Activated CD4-positive, alpha-beta T cell treated with anti-CD3 and anti-CD28 coated beads for 36 hours (primary cell): Measurements from ENCODE around the gene ADPRH. TPM values are rescaled to one million over a fixed set of nuclear protein-coding genes. Genes with fewer than 3 reads are reported as not detected.
"Not testable (repeated sequence)": the region's sequence is repeated elsewhere in the genome, so short reads cannot be mapped to it uniquely, and the experiment has no call there.

ENCODE experiments used
- ATAC-seq: fragments of 200-7000 bp; cut with Tn5 transposase; one replicate; pipeline ENCODE4 v1.10.0; 2021; ENCODE audit warnings: mild to moderate bottlenecking, moderate library complexity
- CTCF ChIA-PET: fragments of 350-600 bp; sonication (Branson Sonifier 250); formaldehyde crosslinking; loops from one replicate; lab custom pipeline; 2021; ENCODE audit warnings: antibody characterized with exemption; lab: Charles Lee
- POLR2A ChIA-PET: fragments of 350-600 bp; sonication (Branson Sonifier 250); formaldehyde crosslinking; loops from one replicate; lab custom pipeline; 2021; ENCODE audit warnings: antibody characterized with exemption, inconsistent platforms; lab: Charles Lee
- DNase-seq: peaks from one replicate; pipeline ENCODE4 v3.0.0-alpha.2; 2020
- H3K27ac Mint-ChIP-seq: one replicate; pipeline ENCODE4 v1.8.0; 2021; ENCODE audit warnings: mixed read lengths
- H3K27me3 Mint-ChIP-seq: one replicate; pipeline ENCODE4 v1.8.0; 2021; ENCODE audit warnings: mixed read lengths
- H3K36me3 Mint-ChIP-seq: one replicate; pipeline ENCODE4 v1.8.0; 2021; ENCODE audit warnings: low read depth, mixed read lengths
- H3K4me1 Mint-ChIP-seq: one replicate; pipeline ENCODE4 v1.8.0; 2021; ENCODE audit warnings: mixed read lengths
- H3K4me3 Mint-ChIP-seq: one replicate; pipeline ENCODE4 v1.8.0; 2021; ENCODE audit warnings: mild to moderate bottlenecking, moderate library complexity, mixed read lengths
- H3K9me3 Mint-ChIP-seq: one replicate; pipeline ENCODE4 v1.8.0; 2021; ENCODE audit warnings: low read depth, mixed read lengths
- intact Hi-C, 2 experiments: fragments of 100-400 bp; cut with DNase I in 1 of 2; cut with micrococcal nuclease in 1 of 2; formaldehyde crosslinking; loops; one replicate each; pipeline versions ENCODE4 v1.14.2 to v1.15.1; 2022 to 2024; cut with DNase I, micrococcal nuclease
- total RNA-seq, 2 experiments: library from RNA; stranded (reverse); gene quantifications; one replicate each; pipeline ENCODE4 v1.2.3, GENCODE V29; 2021

ADPRH gene
- total RNA-seq, 2 experiments from 2014 or later, result 2.5 to 3.5 TPM

GRCh38 chr3:119560160-119560559 lies 19.1 kb upstream of the ADPRH start:
- POLR2A ChIA-PET, result no interaction called here
- peaks cover 13% of the 10 kb centered on the region for H3K4me1 Mint-ChIP-seq
- no peak for ATAC-seq
- CTCF ChIA-PET, result interaction anchor here (0.5 to 1.0 kb wide), 5 partner anchors 10 to 124 kb away, joined by 3 to 4 read pairs (median 3); no protein-coding TSS in a partner anchor
- no peaks in the 10 kb centered on the region for H3K27me3 Mint-ChIP-seq
- H3K36me3 Mint-ChIP-seq, result no peaks in the 10 kb centered on the region
- intact Hi-C loops, result loop anchor here in 1 of 2 experiments (5.0 kb wide), 1 partner anchor 117 kb away; the partner anchor contains the start of gene COX17
- no peaks in the 10 kb centered on the region for H3K9me3 Mint-ChIP-seq
- H3K27ac Mint-ChIP-seq, result no peak overlapping the region
- no peak for DNase-seq
- no peak overlapping the region for H3K4me3 Mint-ChIP-seq

- H3K9me3 Mint-ChIP-seq, result no peaks in the 10 kb centered on the region
- peak; percentile 62 for DNase-seq
- intact Hi-C loops, result loop anchor here in 1 of 2 experiments (5.0 kb wide), 1 partner anchor 115 kb away; the partner anchor contains the start of gene COX17
- ChIA-PET POLR2A (no interaction called here), CTCF (no interaction called here)
- peak; percentile 78 for ATAC-seq
- H3K27me3 Mint-ChIP-seq, result no peaks in the 10 kb centered on the region
- peaks cover 13% of the 10 kb centered on the region for H3K4me1 Mint-ChIP-seq
- peak overlapping the region; percentile 10 for H3K4me3 Mint-ChIP-seq
- H3K36me3 Mint-ChIP-seq, result no peaks in the 10 kb centered on the region
- peak overlapping the region; percentile 77 for H3K27ac Mint-ChIP-seq
Observed at GRCh38 chr3:119562307-119562961, 16.9 kb upstream of the ADPRH start.

GRCh38 chr3:119563334-119563733 lies 16.0 kb upstream of the ADPRH start:
- H3K36me3 Mint-ChIP-seq, CTCF ChIA-PET, H3K27ac Mint-ChIP-seq, DNase-seq, H3K9me3 Mint-ChIP-seq, POLR2A ChIA-PET, H3K4me3 Mint-ChIP-seq, ATAC-seq, H3K27me3 Mint-ChIP-seq: not testable (repeated sequence)
- intact Hi-C loops, result loop anchor here in 1 of 2 experiments (5.0 kb wide), 1 partner anchor 114 kb away; the partner anchor contains the start of gene COX17
- peaks cover 13% of the 10 kb centered on the region for H3K4me1 Mint-ChIP-seq

- intact Hi-C loops, result no loop called here
- Mint-ChIP-seq H3K4me3 (no peak overlapping the region), H3K27ac (no peak overlapping the region), H3K27me3 (peaks cover 8% of the 10 kb centered on the region), H3K4me1 (no peaks in the 10 kb centered on the region), H3K36me3 (no peaks in the 10 kb centered on the region), H3K9me3 (no peaks in the 10 kb centered on the region)
- POLR2A ChIA-PET, result no interaction called here
- ATAC-seq, result no peak
- CTCF ChIA-PET, result no interaction called here
- DNase-seq, result no peak
Observed at GRCh38 chr3:119569156-119569555, 10.1 kb upstream of the ADPRH start.

- POLR2A ChIA-PET, result no interaction called here
- DNase-seq, result no peak
- CTCF ChIA-PET, result no interaction called here
- intact Hi-C loops, result no loop called here
- no peaks in the 10 kb centered on the region for H3K9me3 Mint-ChIP-seq
- no peak overlapping the region for H3K27ac Mint-ChIP-seq
- no peaks in the 10 kb centered on the region for H3K4me1 Mint-ChIP-seq
- H3K36me3 Mint-ChIP-seq, result no peaks in the 10 kb centered on the region
- H3K27me3 Mint-ChIP-seq, result peaks cover 8% of the 10 kb centered on the region
- H3K4me3 Mint-ChIP-seq, result no peak overlapping the region
- no peak for ATAC-seq
Observed at GRCh38 chr3:119570229-119570628, 9.1 kb upstream of the ADPRH start.

- CTCF ChIA-PET, result interaction anchor here (1.7 kb wide), 1 partner anchor 12 kb away, joined by 4 read pairs; the partner anchor contains the start of gene CD80
Observed at GRCh38 chr3:119571230-119571629, 8.1 kb upstream of the ADPRH start.

GRCh38 chr3:119571688-119572087 lies 7.6 kb upstream of the ADPRH start:
- POLR2A ChIA-PET, result no interaction called here
- CTCF ChIA-PET, result interaction anchor here (1.7 kb wide), 1 partner anchor 13 kb away, joined by 4 read pairs; the partner anchor contains the start of gene CD80

More at GRCh38 chr3:119571230-119571629, 8.1 kb upstream of the ADPRH start:
- Mint-ChIP-seq H3K9me3 (no peaks in the 10 kb centered on the region), H3K4me1 (no peaks in the 10 kb centered on the region), H3K27ac (no peak overlapping the region), H3K27me3 (peaks cover 8% of the 10 kb centered on the region), H3K36me3 (no peaks in the 10 kb centered on the region), H3K4me3 (no peak overlapping the region)
- intact Hi-C loops, result no loop called here
- ATAC-seq, result no peak
- POLR2A ChIA-PET, result no interaction called here
- no peak for DNase-seq

GRCh38 chr3:119575507-119575906 lies 3.8 kb upstream of the ADPRH start:
- intact Hi-C loops, result no loop called here
- Mint-ChIP-seq H3K36me3 (no peaks in the 10 kb centered on the region), H3K27ac (no peak overlapping the region), H3K4me1 (peaks cover 9% of the 10 kb centered on the region), H3K27me3 (peaks cover 9% of the 10 kb centered on the region), H3K4me3 (no peak overlapping the region), H3K9me3 (no peaks in the 10 kb centered on the region)
- ATAC-seq (no peak), DNase-seq (no peak)
- POLR2A ChIA-PET, result no interaction called here
- CTCF ChIA-PET, result no interaction called here

More at GRCh38 chr3:119571688-119572087, 7.6 kb upstream of the ADPRH start:
- intact Hi-C loops, result no loop called here
- no peak for DNase-seq
- Mint-ChIP-seq H3K4me1 (no peaks in the 10 kb centered on the region), H3K4me3 (no peak overlapping the region), H3K9me3 (no peaks in the 10 kb centered on the region), H3K27ac (no peak overlapping the region), H3K36me3 (no peaks in the 10 kb centered on the region), H3K27me3 (peaks cover 8% of the 10 kb centered on the region)
- no peak for ATAC-seq

- intact Hi-C loops, result loop anchor here in 1 of 2 experiments (5.0 kb wide), 1 partner anchor 97 kb away; the partner anchor contains the start of gene COX17
- Mint-ChIP-seq H3K4me3 (peak overlapping the region; percentile 79), H3K36me3 (no peaks in the 10 kb centered on the region), H3K4me1 (peaks cover 17% of the 10 kb centered on the region), H3K27ac (peak overlapping the region; percentile 87), H3K9me3 (no peaks in the 10 kb centered on the region), H3K27me3 (peaks cover 4% of the 10 kb centered on the region)
- ChIA-PET CTCF (interaction anchor here (2.1 kb wide), 1 partner anchor 11 kb away, joined by 6 read pairs; no protein-coding TSS in a partner anchor), POLR2A (no interaction called here)
- DNase-seq (peak; percentile 30), ATAC-seq (peak; percentile 31)
Observed at GRCh38 chr3:119580067-119580760, 922 bp downstream of the ADPRH start.

GRCh38 chr3:119582178-119582577 lies 2.9 kb downstream of the ADPRH start:
- H3K9me3 Mint-ChIP-seq, result no peaks in the 10 kb centered on the region
- ChIA-PET CTCF (interaction anchor here (0.6 to 1.5 kb wide), 2 partner anchors 54 to 71 kb away, joined by 3 to 4 read pairs; no protein-coding TSS in a partner anchor), POLR2A (no interaction called here)
- H3K27ac Mint-ChIP-seq, result peak overlapping the region; percentile 7
- intact Hi-C loops, result loop anchor here in 1 of 2 experiments (1.0 to 5.0 kb wide), 2 partner anchors 57 to 95 kb away; partner anchors contain the start of gene COX17
- ATAC-seq (peak; percentile 83), DNase-seq (peak; percentile 62)
- no peak overlapping the region for H3K4me3 Mint-ChIP-seq
- H3K36me3 Mint-ChIP-seq, result no peaks in the 10 kb centered on the region
- H3K4me1 Mint-ChIP-seq, result peaks cover 17% of the 10 kb centered on the region
- H3K27me3 Mint-ChIP-seq, result peaks cover 4% of the 10 kb centered on the region

- Mint-ChIP-seq H3K27ac (no peak overlapping the region), H3K4me3 (no peak overlapping the region), H3K4me1 (peaks cover 17% of the 10 kb centered on the region), H3K36me3 (no peaks in the 10 kb centered on the region), H3K9me3 (no peaks in the 10 kb centered on the region), H3K27me3 (peaks cover 9% of the 10 kb centered on the region)
- intact Hi-C loops, result no loop called here
- ChIA-PET CTCF (interaction anchor here (0.6 kb wide), 1 partner anchor 919 kb away, joined by 4 read pairs; no protein-coding TSS in a partner anchor), POLR2A (no interaction called here)
- DNase-seq, result no peak
- ATAC-seq, result no peak
Observed at GRCh38 chr3:119585208-119585607, 5.9 kb downstream of the ADPRH start.
